ENCODE results near the gene TSC22D2.
"Not testable (repeated sequence)": the region's sequence is repeated elsewhere in the genome, so short reads cannot be mapped to it uniquely, and the experiment has no call there.

Gene TSC22D2

GRCh38 chr3:150449169-150449721 is 41.1 kb downstream of the TSC22D2 start:
- DNase-seq = no peak

GRCh38 chr3:150450916-150451315 is 42.8 kb downstream of the TSC22D2 start:
- DNase-seq = no peak

- DNase-seq = no peak
Observed at GRCh38 chr3:150451329-150452048, 43.4 kb downstream of the TSC22D2 start.

- DNase-seq = no peak
Observed at GRCh38 chr3:150453353-150453752, 45.3 kb downstream of the TSC22D2 start.

GRCh38 chr3:150454085-150454484 is 46.0 kb downstream of the TSC22D2 start:
- no peak for DNase-seq

GRCh38 chr3:150454622-150455021 is 46.5 kb downstream of the TSC22D2 start:
- DNase-seq = no peak

GRCh38 chr3:150455341-150455740 is 47.2 kb downstream of the TSC22D2 start:
- no peak for DNase-seq

GRCh38 chr3:150458001-150458400 is 49.9 kb downstream of the TSC22D2 start:
- no peak for DNase-seq

- DNase-seq = no peak
Observed at GRCh38 chr3:150460484-150460883, 52.4 kb downstream of the TSC22D2 start.

GRCh38 chr3:150461399-150461798 is 53.3 kb downstream of the TSC22D2 start:
- DNase-seq = no peak

- DNase-seq = no peak
Observed at GRCh38 chr3:150462108-150462507, 54.0 kb downstream of the TSC22D2 start.

- no peak for DNase-seq
Observed at GRCh38 chr3:150464684-150465083, 56.6 kb downstream of the TSC22D2 start.

GRCh38 chr3:150467381-150467780 is 59.3 kb downstream of the TSC22D2 start:
- no peak for DNase-seq

GRCh38 chr3:150469031-150469930 is 61.2 kb downstream of the TSC22D2 start:
- no peak for DNase-seq

- DNase-seq = no peak
Observed at GRCh38 chr3:150469931-150470740, 62.0 kb downstream of the TSC22D2 start.

- DNase-seq = no peak
Observed at GRCh38 chr3:150472421-150472820, 64.3 kb downstream of the TSC22D2 start.

- DNase-seq = not testable (repeated sequence)
Observed at GRCh38 chr3:150473161-150473560, 65.1 kb downstream of the TSC22D2 start.

GRCh38 chr3:150479370-150479769 is 71.3 kb downstream of the TSC22D2 start:
- DNase-seq = no peak

- DNase-seq = no peak
Observed at GRCh38 chr3:150480877-150481276, 72.8 kb downstream of the TSC22D2 start.

- no peak for DNase-seq
Observed at GRCh38 chr3:150483226-150483625, 75.1 kb downstream of the TSC22D2 start.

GRCh38 chr3:150484410-150484809 is 76.3 kb downstream of the TSC22D2 start:
- no peak for DNase-seq

GRCh38 chr3:150488867-150489266 is 80.8 kb downstream of the TSC22D2 start:
- DNase-seq = no peak
